HEK293T (cell line): ENCODE results near the gene CASZ1.

Experiments
- CTCF ChIA-PET: fragments of 350-600 bp; formaldehyde crosslinking; extraction: SDS; loops from one replicate; lab custom pipeline; 2021; ENCODE audit warnings: antibody characterized with exemption, inconsistent platforms; lab: Yijun Ruan, JAX
- POLR2A ChIA-PET: fragments of 350-600 bp; formaldehyde crosslinking; extraction: SDS; loops from one replicate; lab custom pipeline; 2020; ENCODE audit warnings: antibody characterized with exemption, inconsistent platforms; lab: Yijun Ruan, JAX
- DNase-seq: peaks from one replicate; pipeline ENCODE4 v3.0.0; 2012; ENCODE audit warnings: mixed read lengths; ENCODE audit errors: extremely low spot score
- ARNT ChIP-seq: fragments of 450-650 bp; IDR thresholded peaks from 2 replicates; pipeline ENCODE4 v1.6.1; 2017; ENCODE audit warnings: mild to moderate bottlenecking
- BHLHE40 ChIP-seq: fragments of 450-650 bp; IDR thresholded peaks from 2 replicates; pipeline ENCODE4 v1.6.1; 2016; ENCODE audit warnings: mild to moderate bottlenecking, moderate library complexity, borderline replicate concordance
- CTBP1 ChIP-seq: fragments of 450-650 bp; IDR thresholded peaks from 2 replicates; pipeline ENCODE4 v1.6.1; 2016; ENCODE audit warnings: borderline replicate concordance
- ELF4 ChIP-seq: fragments of 450-650 bp; IDR thresholded peaks from 2 replicates; pipeline ENCODE4 v1.6.1; 2017; ENCODE audit warnings: antibody characterized with exemption
- FOXA1 ChIP-seq: fragments of 450-650 bp; IDR thresholded peaks from 2 replicates; pipeline ENCODE4 v1.6.1; 2016; ENCODE audit warnings: mild to moderate bottlenecking
- FOXK2 ChIP-seq: fragments of 450-650 bp; IDR thresholded peaks from 2 replicates; pipeline ENCODE4 v1.6.1; 2016; ENCODE audit warnings: mild to moderate bottlenecking
- FOXM1 ChIP-seq: fragments of 450-650 bp; IDR thresholded peaks from 2 replicates; pipeline ENCODE4 v1.6.1; 2017; ENCODE audit warnings: mild to moderate bottlenecking, borderline replicate concordance
- HDGF ChIP-seq: fragments of 450-650 bp; IDR thresholded peaks from 2 replicates; pipeline ENCODE4 v1.6.1; 2017; ENCODE audit warnings: antibody characterized with exemption, borderline replicate concordance
- L3MBTL2 ChIP-seq: fragments of 450-650 bp; conservative IDR thresholded peaks from 2 replicates; pipeline ENCODE4 v1.6.1; 2016; ENCODE audit warnings: mild to moderate bottlenecking
- LEF1 ChIP-seq: fragments of 450-650 bp; IDR thresholded peaks from 2 replicates; pipeline ENCODE4 v1.6.1; 2017; ENCODE audit warnings: mild to moderate bottlenecking, borderline replicate concordance
- NFRKB ChIP-seq: fragments of 450-650 bp; IDR thresholded peaks from 2 replicates; pipeline ENCODE4 v1.6.1; 2016; ENCODE audit warnings: mild to moderate bottlenecking, moderate library complexity
- SP1 ChIP-seq: fragments of 450-650 bp; IDR thresholded peaks from 2 replicates; pipeline ENCODE4 v1.6.1; 2017
- SUZ12 ChIP-seq: fragments of 450-650 bp; IDR thresholded peaks from 2 replicates; pipeline ENCODE4 v1.6.1; 2016; ENCODE audit warnings: mild to moderate bottlenecking
- TARDBP ChIP-seq: fragments of 450-650 bp; IDR thresholded peaks from 2 replicates; pipeline ENCODE4 v1.6.1; 2016
- ZNF384 ChIP-seq: fragments of 450-650 bp; IDR thresholded peaks from 2 replicates; pipeline ENCODE4 v1.6.1; 2016
- TF ChIP-seq, protein P1 (sequence below): fragments of 450-650 bp; IDR thresholded peaks from 2 replicates; pipeline ENCODE4 v1.6.1; 2016

The CASZ1 gene

GRCh38 chr1:10764296-10764798 lies 32.1 kb downstream of the CASZ1 start:
- CTCF ChIA-PET, result no interaction called here
- TF ChIP-seq CTBP1 (no peak), ARNT (no peak), ZNF384 (no peak), LEF1 (no peak), SUZ12 (no peak), ELF4 (no peak), BHLHE40 (no peak), FOXA1 (no peak), TARDBP (no peak), L3MBTL2 (no peak)
- TF ChIP-seq, protein P1, sequence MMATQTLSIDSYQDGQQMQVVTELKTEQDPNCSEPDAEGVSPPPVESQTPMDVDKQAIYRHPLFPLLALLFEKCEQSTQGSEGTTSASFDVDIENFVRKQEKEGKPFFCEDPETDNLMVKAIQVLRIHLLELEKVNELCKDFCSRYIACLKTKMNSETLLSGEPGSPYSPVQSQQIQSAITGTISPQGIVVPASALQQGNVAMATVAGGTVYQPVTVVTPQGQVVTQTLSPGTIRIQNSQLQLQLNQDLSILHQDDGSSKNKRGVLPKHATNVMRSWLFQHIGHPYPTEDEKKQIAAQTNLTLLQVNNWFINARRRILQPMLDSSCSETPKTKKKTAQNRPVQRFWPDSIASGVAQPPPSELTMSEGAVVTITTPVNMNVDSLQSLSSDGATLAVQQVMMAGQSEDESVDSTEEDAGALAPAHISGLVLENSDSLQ, result no peak

DNA sequence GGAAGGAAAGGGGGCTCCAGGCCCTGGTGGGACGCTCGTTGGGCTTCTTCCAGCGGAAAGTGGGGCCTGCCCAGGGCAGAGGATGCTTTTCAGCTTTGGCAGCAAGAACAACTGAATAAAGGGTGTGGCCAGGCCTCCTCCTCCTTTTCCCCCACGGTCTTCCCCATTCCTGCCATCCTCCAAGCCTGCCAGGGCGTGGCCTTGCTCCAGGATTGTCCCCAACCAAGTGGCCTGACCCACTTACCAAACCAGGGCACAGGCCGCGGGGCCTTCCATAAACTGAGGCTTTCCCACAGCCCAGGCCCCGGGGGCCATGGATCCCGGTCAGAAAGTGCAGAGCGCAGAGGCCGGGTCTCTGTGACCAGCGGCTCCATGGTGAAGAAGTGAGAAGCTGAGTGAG lies 33.6 kb downstream of the CASZ1 start:
- TF ChIP-seq CTBP1 (no peak), SUZ12 (no peak), ARNT (no peak), BHLHE40 (no peak), HDGF (no peak), L3MBTL2 (no peak), SP1 (no peak)
- DNase-seq, result no peak
- ChIA-PET CTCF (no interaction called here), POLR2A (no interaction called here)

More at GRCh38 chr1:10764296-10764798, 32.1 kb downstream of the CASZ1 start:
- DNase-seq, result no peak
- POLR2A ChIA-PET, result no interaction called here

DNA sequence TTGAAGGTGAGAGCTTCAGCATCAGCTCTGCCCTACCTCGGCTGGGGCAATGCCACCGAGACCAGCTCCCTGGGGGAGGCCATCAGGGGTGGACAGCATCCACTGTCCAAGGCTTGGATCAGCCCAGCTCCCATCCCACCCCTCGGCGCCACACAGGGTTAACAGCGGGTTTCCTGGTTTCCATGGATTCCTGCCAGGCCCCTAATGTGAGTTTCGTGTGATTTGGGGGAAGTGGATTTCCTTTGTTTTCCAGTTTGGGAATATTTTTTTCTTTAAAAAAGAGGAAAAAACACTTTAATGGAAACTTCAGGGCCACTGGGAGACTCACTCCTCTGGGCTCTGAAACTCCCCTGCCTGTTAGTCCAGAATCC lies 34.3 kb downstream of the CASZ1 start:
- no peak for DNase-seq
- TF ChIP-seq ZNF384 (no peak), LEF1 (no peak), NFRKB (no peak), FOXK2 (no peak), HDGF (no peak), SP1 (no peak), SUZ12 (no peak), ELF4 (no peak), CTBP1 (no peak), ARNT (no peak)
- TF ChIP-seq, protein P1, result no peak
- CTCF ChIA-PET, result interaction anchor here (0.8 kb wide), 1 partner anchor 24 kb away, joined by 3 read pairs; no protein-coding TSS in a partner anchor
- POLR2A ChIA-PET, result no interaction called here

DNA sequence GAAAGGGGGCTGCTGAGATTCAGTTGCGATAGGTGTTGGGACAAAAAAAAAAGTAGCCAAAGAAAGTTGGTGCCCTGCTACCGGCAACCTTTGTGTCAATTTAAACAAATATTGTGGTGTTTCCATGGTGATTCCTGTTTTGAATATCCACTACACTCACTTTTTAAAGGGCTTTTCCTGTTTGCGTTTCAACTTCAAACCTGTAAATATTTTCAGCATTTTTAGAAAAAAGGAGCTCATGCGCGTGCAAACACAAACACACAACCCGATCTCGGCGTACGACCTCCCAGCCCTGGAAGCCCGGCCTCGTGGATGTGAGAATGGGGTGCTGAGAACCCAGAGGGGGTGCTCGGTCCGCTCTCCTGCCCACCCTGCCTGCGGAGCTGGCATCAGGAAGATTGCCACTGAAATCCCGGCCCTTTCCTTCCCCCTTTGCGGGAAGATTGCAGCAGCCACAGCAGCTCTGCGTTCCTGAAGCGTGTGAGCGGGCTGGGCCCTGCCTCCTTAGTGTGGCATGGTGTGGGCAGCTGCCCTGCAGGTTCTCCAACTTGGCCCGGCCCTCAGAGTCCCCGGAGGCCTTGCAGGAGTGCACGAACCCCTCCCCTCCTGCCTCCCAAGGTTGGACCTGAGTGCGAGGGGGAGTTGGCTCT lies 34.8 kb downstream of the CASZ1 start:
- CTCF ChIA-PET, result interaction anchor here (0.8 kb wide), 1 partner anchor 25 kb away, joined by 3 read pairs; no protein-coding TSS in a partner anchor

DNA sequence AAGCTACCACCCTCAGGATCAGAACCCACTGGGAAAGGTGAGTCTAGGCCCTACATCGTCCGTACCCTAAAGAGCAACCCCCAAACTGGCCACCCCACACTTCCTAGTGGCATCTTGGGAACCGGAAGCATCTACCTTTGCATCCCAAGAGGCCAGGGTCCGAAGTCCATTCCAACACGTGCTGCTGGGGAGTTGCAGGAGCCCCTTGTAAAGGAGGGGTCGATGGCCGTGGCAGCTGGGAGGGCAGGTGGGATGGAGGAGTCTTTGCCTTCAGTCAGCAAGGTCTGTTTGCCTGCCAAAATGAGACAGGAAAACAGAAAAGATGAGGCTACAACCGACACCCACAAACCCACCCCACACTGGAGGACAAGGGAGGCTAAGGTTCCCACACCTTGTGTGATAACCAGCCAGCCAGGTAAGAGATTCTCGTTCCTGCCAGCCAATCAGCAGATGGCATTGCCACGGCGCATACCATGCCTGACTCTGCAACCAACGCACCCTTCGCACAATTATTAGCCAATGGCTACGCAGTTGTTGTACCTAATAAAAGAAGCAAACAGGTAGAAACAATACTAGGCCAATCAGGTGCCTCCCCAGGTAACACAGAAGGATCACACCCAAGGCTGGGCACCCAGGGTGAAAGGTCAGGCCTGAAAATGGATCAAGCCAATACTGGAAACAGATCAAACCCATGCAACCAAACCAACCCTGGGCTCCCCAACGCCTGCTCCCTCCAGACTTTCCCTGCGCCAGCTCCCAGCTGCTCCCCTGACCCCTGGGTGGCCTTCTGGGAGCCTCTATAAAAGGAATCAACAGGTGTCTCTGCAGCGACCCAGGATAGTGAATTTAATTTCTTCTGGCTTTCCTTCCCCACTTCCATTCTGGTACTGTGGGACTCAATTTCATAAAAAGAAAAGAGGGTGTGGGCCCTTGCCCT lies 35.6 kb downstream of the CASZ1 start:
- TF ChIP-seq, protein P1, result no peak
- no peak for TF ChIP-seq NFRKB
- no peak for TF ChIP-seq FOXM1
- TF ChIP-seq ZNF384, result no peak
- no peak for TF ChIP-seq BHLHE40
- no peak for DNase-seq
- ChIA-PET CTCF (interaction anchor here (0.8 kb wide), 1 partner anchor 25 kb away, joined by 3 read pairs; no protein-coding TSS in a partner anchor), POLR2A (no interaction called here)

More for the DNA sequence above, 34.8 kb downstream of the CASZ1 start:
- POLR2A ChIA-PET, result no interaction called here
- TF ChIP-seq, protein P1, result no peak
- no peak for TF ChIP-seq CTBP1
- no peak for TF ChIP-seq SP1
- DNase-seq, result no peak
